Prostate gland (tissue), 2 donors: Measurements from ENCODE around the gene RIPPLY3. TPM values are rescaled to one million over a fixed set of nuclear protein-coding genes. Genes with fewer than 3 reads are reported as not detected.
"Not testable (repeated sequence)": the region's sequence is repeated elsewhere in the genome, so short reads cannot be mapped to it uniquely, and the experiment has no call there.

Experiments used
- DNase-seq: peaks from one replicate; pipeline ENCODE4 v3.0.0-alpha.2; 2019; ENCODE audit warnings: low spot score
- H3K27ac ChIP-seq, 2 donors: fragments of 200-600 bp; sonication (generic); 2 replicates each; pipeline ENCODE4 v1.5.1; 2017 to 2019
- H3K27me3 ChIP-seq: fragments of 200-600 bp; sonication (generic); replicated peaks from 2 replicates; pipeline ENCODE4 v1.5.1; 2019; ENCODE audit not compliant: insufficient read depth
- H3K36me3 ChIP-seq, 2 donors: fragments of 200-600 bp; sonication (generic); 1 replicate in 1 of 2; 2 replicates in 1 of 2; pipeline versions ENCODE4 v1.5.1 to v1.8.1; 2017 to 2019
- H3K4me1 ChIP-seq: fragments of 200-600 bp; sonication (generic); replicated peaks from 2 replicates; pipeline ENCODE4 v1.5.1; 2019
- H3K4me3 ChIP-seq, 2 donors: fragments of 200-600 bp; sonication (generic); 2 replicates each; pipeline ENCODE4 v1.5.1; 2017 to 2019
- H3K9me3 ChIP-seq: fragments of 200-600 bp; sonication (generic); 2 replicates; pipeline ENCODE4 v1.5.1; 2017
- CTCF ChIP-seq, 4 experiments: fragments of 200-600 bp in 2 of 4; fragments of 450-650 bp in 2 of 4; sonication (generic) in 2 of 4; IDR thresholded peaks; 1 replicate in 3 of 4; 2 replicates in 1 of 4; pipeline ENCODE4 v1.5.1; 2016 to 2019; ENCODE audit warnings: antibody characterized with exemption in 4 of 4, mild to moderate bottlenecking in 2 of 4, moderate library complexity in 2 of 4
- POLR2A ChIP-seq: fragments of 450-650 bp; IDR thresholded peaks from one replicate; pipeline ENCODE4 v1.6.1; 2016; ENCODE audit warnings: antibody characterized with exemption, mild to moderate bottlenecking
- POLR2AphosphoS5 ChIP-seq: sonication (generic); formaldehyde crosslinking; IDR thresholded peaks from one replicate; pipeline ENCODE4 v1.6.1; 2017; ENCODE audit warnings: antibody characterized with exemption
- WGBS: methylation state at CpG from one replicate; pipeline ENCODE4 v1.1.5; 2018; 5-methylcytosine and 5-hydroxymethylcytosine counted together
- intact Hi-C: fragments of 100-400 bp; cut with DNase I; formaldehyde crosslinking; loops from one replicate; pipeline ENCODE4 v1.14.2; 2022
- total RNA-seq, 2 donors: library from RNA; depleted of rRNA; stranded (reverse); fragments of >200 nt; gene quantifications; one replicate each; pipeline ENCODE4 v1.1.0, GENCODE V29; 2016

Gene RIPPLY3
- total RNA-seq, 2 donors from 2014 or later, result 0.34 to 2.0 TPM

DNA sequence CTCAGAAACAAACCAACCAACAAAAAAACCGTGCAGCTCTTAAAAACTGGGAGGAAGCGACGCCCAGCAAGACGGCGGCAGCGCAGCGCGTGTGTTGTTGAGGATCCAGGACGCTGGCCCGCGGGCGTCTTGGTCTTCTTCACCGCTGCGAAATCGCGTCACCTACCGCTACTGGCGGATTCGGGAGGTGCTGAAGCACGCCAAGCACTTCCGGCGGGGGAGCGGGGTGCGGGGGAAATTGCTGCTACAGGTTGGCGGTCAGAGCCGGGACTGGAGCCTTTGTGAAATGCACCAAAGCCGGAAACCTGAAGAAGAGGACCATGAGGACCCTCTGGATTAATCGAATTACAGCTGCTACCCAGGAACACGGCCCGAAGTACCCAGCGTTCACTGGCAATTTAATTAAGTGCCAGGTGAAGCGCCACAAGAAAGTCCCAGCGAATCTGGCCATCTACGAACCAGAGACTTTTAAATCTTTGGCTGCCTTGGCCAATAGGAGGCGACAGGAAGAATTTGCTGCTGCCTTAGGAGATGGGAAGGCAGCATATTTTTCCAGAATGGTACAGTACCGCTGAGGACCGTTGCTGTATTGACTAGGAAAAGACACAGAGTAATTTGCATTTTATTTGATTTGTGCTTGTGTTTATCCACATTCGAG is 11.9 kb upstream of the RIPPLY3 start:
- no peaks in the 10 kb centered on the region for H3K27me3 ChIP-seq
- H3K36me3 ChIP-seq, result no peaks in the 10 kb centered on the region
- WGBS, result 36% methylated on average over 38 of the region's 38 CpGs
- H3K4me3 ChIP-seq, result no peak overlapping the region
- H3K9me3 ChIP-seq, result no peaks in the 10 kb centered on the region
- H3K27ac ChIP-seq, result no peak overlapping the region
- no peak for DNase-seq
- TF ChIP-seq CTCF (IDR thresholded peaks at IDR 0.05) (no peak), POLR2AphosphoS5 (no peak), POLR2A (no peak)
- intact Hi-C loops, result no loop called here
- no peaks in the 10 kb centered on the region for H3K4me1 ChIP-seq

DNA sequence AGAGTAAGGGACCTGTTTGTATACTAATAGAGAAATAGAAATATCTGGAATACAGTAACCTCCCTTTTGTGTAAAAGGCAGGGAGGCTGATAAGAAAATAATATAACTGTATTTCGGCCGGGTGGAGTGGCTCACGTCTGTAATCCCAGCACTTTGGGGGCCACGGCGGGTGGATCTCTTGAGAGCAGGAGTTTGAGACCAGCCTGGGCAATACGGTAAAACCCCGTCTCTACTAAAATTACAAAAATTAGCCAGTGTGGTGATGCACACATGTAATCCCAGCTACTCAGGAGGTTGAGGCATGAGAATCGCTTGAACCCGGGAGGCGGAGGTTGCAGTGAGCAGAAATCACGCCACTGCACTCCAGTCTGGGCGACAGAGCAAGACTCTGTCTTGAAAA is 11.2 kb upstream of the RIPPLY3 start:
- H3K4me3 ChIP-seq, H3K27ac ChIP-seq, DNase-seq, intact Hi-C loops, H3K9me3 ChIP-seq, H3K27me3 ChIP-seq, H3K36me3 ChIP-seq, H3K4me1 ChIP-seq: not testable (repeated sequence)
- 94% methylated on average over 12 of the region's 12 CpGs for WGBS

GRCh38 chr21:36999131-36999898 is 7.2 kb upstream of the RIPPLY3 start:
- no peak overlapping the region for H3K27ac ChIP-seq
- no peak overlapping the region for H3K4me3 ChIP-seq
- DNase-seq, result no peak
- no peaks in the 10 kb centered on the region for H3K36me3 ChIP-seq
- intact Hi-C loops, result no loop called here
- TF ChIP-seq POLR2AphosphoS5, result no peak
- no peak for TF ChIP-seq CTCF (IDR thresholded peaks at IDR 0.05)
- TF ChIP-seq POLR2A, result no peak
- H3K9me3 ChIP-seq, result no peaks in the 10 kb centered on the region
- no peaks in the 10 kb centered on the region for H3K4me1 ChIP-seq
- no peaks in the 10 kb centered on the region for H3K27me3 ChIP-seq
- WGBS, result 92% methylated on average over 11 of the region's 11 CpGs

GRCh38 chr21:37000381-37000780 is 6.1 kb upstream of the RIPPLY3 start:
- no peak for DNase-seq
- Histone ChIP-seq H3K4me3 (no peak overlapping the region), H3K36me3 (no peaks in the 10 kb centered on the region), H3K9me3 (no peaks in the 10 kb centered on the region), H3K27ac (no peak overlapping the region), H3K27me3 (no peaks in the 10 kb centered on the region), H3K4me1 (no peaks in the 10 kb centered on the region)
- TF ChIP-seq CTCF (IDR thresholded peaks at IDR 0.05) (no peak), POLR2A (no peak), POLR2AphosphoS5 (no peak)
- intact Hi-C loops, result loop anchor here (10.0 kb wide), 1 partner anchor 344 kb away; no protein-coding TSS in a partner anchor
- 75% methylated on average over 4 of the region's 4 CpGs for WGBS

DNA sequence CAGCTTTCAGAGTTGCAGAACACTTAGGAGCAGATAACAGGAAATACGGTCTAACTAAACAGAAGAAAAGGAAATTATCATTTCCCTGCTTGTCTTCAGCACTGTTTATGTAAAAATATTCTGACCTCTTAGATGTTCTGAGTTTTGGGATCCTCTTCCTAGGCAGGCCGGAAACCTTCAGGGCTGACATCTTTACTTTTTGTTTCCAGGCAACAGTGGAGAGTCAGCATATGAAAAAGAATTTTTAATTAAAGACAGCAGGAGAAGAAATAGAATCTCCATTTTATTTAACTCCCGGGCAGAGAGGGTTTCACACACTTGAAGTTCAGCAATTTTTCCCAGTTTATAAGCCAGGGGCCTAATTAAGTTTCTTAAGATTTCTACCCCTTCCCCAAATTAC is 5.1 kb upstream of the RIPPLY3 start:
- Histone ChIP-seq H3K27ac (no peak overlapping the region), H3K4me1 (no peaks in the 10 kb centered on the region), H3K27me3 (no peaks in the 10 kb centered on the region), H3K4me3 (no peak overlapping the region), H3K9me3 (no peaks in the 10 kb centered on the region), H3K36me3 (no peaks in the 10 kb centered on the region)
- intact Hi-C loops, result loop anchor here (10.0 kb wide), 1 partner anchor 343 kb away; no protein-coding TSS in a partner anchor
- 38% methylated on average over 3 of the region's 3 CpGs for WGBS
- TF ChIP-seq POLR2A (no peak), POLR2AphosphoS5 (no peak), CTCF (IDR thresholded peaks at IDR 0.05) (no peak)
- no peak for DNase-seq

- intact Hi-C loops, result loop anchor here (10.0 kb wide), 1 partner anchor 342 kb away; no protein-coding TSS in a partner anchor
- DNase-seq, H3K36me3 ChIP-seq, H3K27me3 ChIP-seq, H3K4me3 ChIP-seq, H3K27ac ChIP-seq, H3K4me1 ChIP-seq, H3K9me3 ChIP-seq: not testable (repeated sequence)
- WGBS, result 89% methylated on average over 12 of the region's 12 CpGs
These were observed 3.7 kb upstream of the RIPPLY3 start for GRCh38 chr21:37002851-37003250.

- DNase-seq, H3K36me3 ChIP-seq: not testable (repeated sequence)
- WGBS, result 76% methylated on average over 3 of the region's 3 CpGs
These were observed 2.6 kb upstream of the RIPPLY3 start for GRCh38 chr21:37003917-37004316.

More at GRCh38 chr21:37003917-37004316, 2.6 kb upstream of the RIPPLY3 start:
- not testable (repeated sequence) for H3K27me3 ChIP-seq, H3K4me1 ChIP-seq, H3K9me3 ChIP-seq, H3K27ac ChIP-seq, H3K4me3 ChIP-seq
- intact Hi-C loops, result loop anchor here (10.0 kb wide), 1 partner anchor 341 kb away; no protein-coding TSS in a partner anchor
